H9 (cell line): ENCODE results near the gene SLC2A4. TPM values are rescaled to one million over a fixed set of nuclear protein-coding genes. Genes with fewer than 3 reads are reported as not detected.
"Not testable (repeated sequence)": the region's sequence is repeated elsewhere in the genome, so short reads cannot be mapped to it uniquely, and the experiment has no call there.

Experiments
- DNase-seq: peaks from one replicate; pipeline ENCODE4 v3.0.0-alpha.2; 2017
- H2AFZ ChIP-seq: one replicate; pipeline ENCODE4 v1.6.1; 2013; ENCODE audit warnings: mild to moderate bottlenecking, low read length, control low read depth, moderate library complexity
- H2AK5ac ChIP-seq: 2 replicates; pipeline ENCODE4 v1.6.1; 2013; ENCODE audit warnings: low read length, control low read depth, mixed read lengths; ENCODE audit not compliant: insufficient read length
- H2BK120ac ChIP-seq: one replicate; pipeline ENCODE4 v1.6.1; 2013; ENCODE audit warnings: low read depth, mild to moderate bottlenecking, low read length, control low read depth, inconsistent platforms; ENCODE audit not compliant: poor library complexity, severe bottlenecking
- H2BK12ac ChIP-seq: 2 replicates; pipeline ENCODE4 v1.6.1; 2013; ENCODE audit warnings: low read length, control low read depth, mixed read lengths, low read depth; ENCODE audit not compliant: insufficient read length
- H2BK15ac ChIP-seq: 2 replicates; pipeline ENCODE4 v1.6.1; 2013; ENCODE audit warnings: low read depth, low read length, control low read depth
- H2BK20ac ChIP-seq: one replicate; pipeline ENCODE4 v1.6.1; 2013; ENCODE audit warnings: low read depth, mild to moderate bottlenecking, low read length, control low read depth, inconsistent platforms; ENCODE audit not compliant: poor library complexity, severe bottlenecking
- H2BK5ac ChIP-seq: 2 replicates; pipeline ENCODE4 v1.6.1; 2013; ENCODE audit warnings: low read length, control low read depth, mixed read lengths; ENCODE audit not compliant: insufficient read length
- H3K14ac ChIP-seq: 2 replicates; pipeline ENCODE4 v1.6.1; 2013; ENCODE audit warnings: low read length, control low read depth; ENCODE audit not compliant: insufficient read depth
- H3K18ac ChIP-seq: 2 replicates; pipeline ENCODE4 v1.6.1; 2013; ENCODE audit warnings: low read depth, mild to moderate bottlenecking, mixed read lengths, low read length, control low read depth; ENCODE audit not compliant: insufficient read length
- H3K23ac ChIP-seq: 2 replicates; pipeline ENCODE4 v1.6.1; 2013; ENCODE audit warnings: low read length, control low read depth, mixed read lengths, low read depth; ENCODE audit not compliant: insufficient read length
- H3K23me2 ChIP-seq: 2 replicates; pipeline ENCODE4 v1.6.1; 2013; ENCODE audit warnings: low read depth, mild to moderate bottlenecking, mixed read lengths, low read length, control low read depth; ENCODE audit not compliant: insufficient read length, poor library complexity, severe bottlenecking
- H3K27ac ChIP-seq: 2 replicates; pipeline ENCODE4 v1.5.1; 2013; ENCODE audit warnings: low read length, control low read depth, mixed read lengths, low read depth; ENCODE audit not compliant: insufficient read length
- H3K27me3 ChIP-seq: 2 replicates; pipeline ENCODE4 v1.6.1; 2013; ENCODE audit warnings: low read length, control low read depth, inconsistent platforms; ENCODE audit not compliant: insufficient read depth
- H3K4ac ChIP-seq: 2 replicates; pipeline ENCODE4 v1.6.1; 2013; ENCODE audit warnings: low read depth, mild to moderate bottlenecking, control low read depth, inconsistent platforms, low read length, moderate library complexity
- H3K4me1 ChIP-seq: 2 replicates; pipeline ENCODE4 v1.6.1; 2013; ENCODE audit warnings: low read length, control low read depth, inconsistent platforms; ENCODE audit not compliant: insufficient read depth
- H3K4me2 ChIP-seq: 2 replicates; pipeline ENCODE4 v1.6.1; 2013; ENCODE audit warnings: low read length, control low read depth, mixed read lengths; ENCODE audit not compliant: insufficient read length, insufficient read depth
- H3K56ac ChIP-seq: 2 replicates; pipeline ENCODE4 v1.6.1; 2013; ENCODE audit warnings: low read depth, mild to moderate bottlenecking, mixed read lengths, low read length, control low read depth; ENCODE audit not compliant: insufficient read length
- H3K79me1 ChIP-seq: 2 replicates; pipeline ENCODE4 v1.6.1; 2013; ENCODE audit warnings: low read depth, mild to moderate bottlenecking, moderate library complexity, low read length, control low read depth, inconsistent platforms; ENCODE audit not compliant: insufficient read depth, poor library complexity, severe bottlenecking
- H3K79me2 ChIP-seq: 2 replicates; pipeline ENCODE4 v1.6.1; 2013; ENCODE audit warnings: low read length, control low read depth, inconsistent platforms; ENCODE audit not compliant: insufficient read depth
- H3K9ac ChIP-seq: 2 replicates; pipeline ENCODE4 v1.6.1; 2013; ENCODE audit warnings: low read length, control low read depth, mixed read lengths; ENCODE audit not compliant: insufficient read length; ENCODE audit errors: extremely low read depth
- H3K9me3 ChIP-seq: one replicate; pipeline ENCODE4 v1.6.1; 2013; ENCODE audit warnings: low read depth, low read length, inconsistent platforms; ENCODE audit not compliant: control insufficient read depth
- H3T11ph ChIP-seq: one replicate; pipeline ENCODE4 v1.6.1; 2013; ENCODE audit warnings: mild to moderate bottlenecking, low read length, control low read depth, inconsistent platforms
- H4K20me1 ChIP-seq: one replicate; pipeline ENCODE4 v1.6.1; 2013; ENCODE audit not compliant: control insufficient read depth, insufficient read length, insufficient read depth
- H4K5ac ChIP-seq: 2 replicates; pipeline ENCODE4 v1.6.1; 2013; ENCODE audit warnings: low read depth, mild to moderate bottlenecking, mixed read lengths, low read length, control low read depth; ENCODE audit not compliant: insufficient read length
- H4K8ac ChIP-seq: replicated peaks from 2 replicates; pipeline ENCODE4 v1.6.1; 2013; ENCODE audit warnings: low read length, control low read depth, mixed read lengths, low read depth; ENCODE audit not compliant: insufficient read length
- H4K91ac ChIP-seq: 2 replicates; pipeline ENCODE4 v1.6.1; 2013; ENCODE audit warnings: low read depth, mild to moderate bottlenecking, moderate library complexity, mixed read lengths, low read length, control low read depth; ENCODE audit not compliant: insufficient read length
- H3K27ac Mint-ChIP-seq, 3 experiments: 2 replicates in 2 of 3; 3 replicates in 1 of 3; pipeline ENCODE4 v1.8.0; 2020 to 2021; ENCODE audit warnings: mixed read lengths in 3 of 3, mild to moderate bottlenecking in 1 of 3, moderate library complexity in 1 of 3
- H3K27me3 Mint-ChIP-seq: 2 replicates; pipeline ENCODE4 v1.8.0; 2021; ENCODE audit warnings: low read depth, mild to moderate bottlenecking, moderate library complexity, mixed read lengths
- H3K36me3 Mint-ChIP-seq, 3 experiments: 2 replicates in 2 of 3; 3 replicates in 1 of 3; pipeline ENCODE4 v1.8.0; 2020 to 2021; ENCODE audit warnings: low read depth in 3 of 3, mixed read lengths in 3 of 3; ENCODE audit not compliant: insufficient read depth in 1 of 3
- H3K4me1 Mint-ChIP-seq, 2 experiments: 2 replicates each; pipeline ENCODE4 v1.8.0; 2020; ENCODE audit warnings: mixed read lengths in 2 of 2
- H3K4me3 Mint-ChIP-seq, 2 experiments: 2 replicates in 1 of 2; 3 replicates in 1 of 2; pipeline ENCODE4 v1.8.0; 2020 to 2021; ENCODE audit warnings: mild to moderate bottlenecking in 2 of 2, mixed read lengths in 2 of 2, moderate library complexity in 1 of 2
- H3K9me3 Mint-ChIP-seq, 2 experiments: 2 replicates in 1 of 2; 3 replicates in 1 of 2; pipeline ENCODE4 v1.8.0; 2020; ENCODE audit warnings: mild to moderate bottlenecking in 2 of 2, mixed read lengths in 2 of 2, moderate library complexity in 1 of 2
- CTCF ChIP-seq: fragments of 200-600 bp; sonication (generic); conservative IDR thresholded peaks from 3 replicates; pipeline ENCODE4 v1.8.0; 2021; ENCODE audit warnings: antibody characterized with exemption, mild to moderate bottlenecking
- WGBS: extraction: QIAGEN DNeasy Blood & Tissue Kit; methylation state at CpG from one replicate; pipeline ENCODE4 v1.1.7; 2013; ENCODE audit warnings: missing lambda C conversion rate, low lambda C conversion rate, mixed read lengths; ENCODE audit not compliant: insufficient read length; ENCODE audit errors: extremely low coverage; 5-methylcytosine and 5-hydroxymethylcytosine counted together
- total RNA-seq: library from RNA; stranded (reverse); gene quantifications from 2 replicates; pipeline ENCODE4 v1.2.1, GENCODE V29; 2021

Gene SLC2A4
- total RNA-seq, 1 experiment from 2014 or later, result 4.4 TPM

GRCh38 chr17:7332111-7332510 is 50.6 kb downstream of the SLC2A4 start:
- no peak overlapping the region for H4K5ac ChIP-seq
- H2BK5ac ChIP-seq, result no peak overlapping the region
- Mint-ChIP-seq H3K36me3 (peaks cover 0 to under 1% (median 0%) of the 10 kb centered on the region in 3 experiments; a peak in 2 of 7 replicates), H3K9me3 (no peaks in the 10 kb centered on the region), H3K4me3 (peak overlapping the region in 1 of 2 experiments; percentile 29; a peak in 1 of 5 replicates), H3K27me3 (no peaks in the 10 kb centered on the region; the same call in 1 of the 2 replicates), H3K27ac (peak overlapping the region in 1 of 3 experiments; percentile 38; a peak in 1 of 7 replicates), H3K4me1 (peaks cover 30 to 41% of the 10 kb centered on the region in 2 experiments)
- no peak overlapping the region for H3T11ph ChIP-seq
- no peak overlapping the region for H4K8ac ChIP-seq
- no CpG with 5 or more reads among the region's 7 CpGs for whole genome bisulfite sequencing
- no peak overlapping the region for H3K14ac ChIP-seq
- H2BK15ac ChIP-seq, result no peak overlapping the region
- DNase-seq, result no peak
- H3K23ac ChIP-seq, result no peak overlapping the region
- H3K18ac ChIP-seq, result no peak overlapping the region
- H2AFZ ChIP-seq, result no peak overlapping the region
- no peak for TF ChIP-seq CTCF
- no peak overlapping the region for H3K56ac ChIP-seq
- H3K27me3 ChIP-seq, result no peaks in the 10 kb centered on the region
- no peaks in the 10 kb centered on the region for H3K4me1 ChIP-seq
- H3K79me1 ChIP-seq, result no peaks in the 10 kb centered on the region
- no peak overlapping the region for H3K4ac ChIP-seq
- H2BK12ac ChIP-seq, result no peak overlapping the region
- H2BK20ac ChIP-seq, result no peak overlapping the region
- H2AK5ac ChIP-seq, result no peak overlapping the region
- H3K4me2 ChIP-seq, result no peak overlapping the region
- no peaks in the 10 kb centered on the region for H3K9me3 ChIP-seq
- H4K20me1 ChIP-seq, result no peaks in the 10 kb centered on the region
- no peak overlapping the region for H3K27ac ChIP-seq
- no peak overlapping the region for H3K9ac ChIP-seq
- no peak overlapping the region for H4K91ac ChIP-seq
- H3K23me2 ChIP-seq, result peaks cover 14% of the 10 kb centered on the region
- no peak overlapping the region for H2BK120ac ChIP-seq
- H3K79me2 ChIP-seq, result peaks cover 2% of the 10 kb centered on the region; the same call in 1 of the 2 replicates

GRCh38 chr17:7332600-7333069 is 51.1 kb downstream of the SLC2A4 start:
- H3K79me2 ChIP-seq, H3K9me3 Mint-ChIP-seq, H4K20me1 ChIP-seq, H2AFZ ChIP-seq, H3K56ac ChIP-seq, H3K4ac ChIP-seq, H3T11ph ChIP-seq, H4K8ac ChIP-seq, H2BK12ac ChIP-seq, H3K27ac ChIP-seq, H4K5ac ChIP-seq, H2BK120ac ChIP-seq, H3K36me3 Mint-ChIP-seq, H3K18ac ChIP-seq, H2BK5ac ChIP-seq, H3K27me3 Mint-ChIP-seq, H3K23ac ChIP-seq, H3K9ac ChIP-seq, H3K4me1 ChIP-seq, H3K14ac ChIP-seq, H2BK20ac ChIP-seq, H2AK5ac ChIP-seq, H4K91ac ChIP-seq, H3K79me1 ChIP-seq, H3K4me2 ChIP-seq, H3K9me3 ChIP-seq, DNase-seq, H3K27me3 ChIP-seq, H2BK15ac ChIP-seq: not testable (repeated sequence)
- H3K4me1 Mint-ChIP-seq, result peaks cover 34 to 45% of the 10 kb centered on the region in 2 experiments
- H3K4me3 Mint-ChIP-seq, result peak overlapping the region in 1 of 2 experiments; percentile 29; a peak in 1 of 5 replicates
- no CpG with 5 or more reads among the region's 14 CpGs for WGBS
- peaks cover 14% of the 10 kb centered on the region for H3K23me2 ChIP-seq
- peak overlapping the region in 1 of 3 experiments; percentile 38; a peak in 2 of 7 replicates for H3K27ac Mint-ChIP-seq
